Left forelimb (tissue), 1 donor: Measurements from ENCODE around the gene SCGB1D4.
A peak's percentile ranks its signal among the peaks of the same experiment; 100 is the strongest.
"Not testable (repeated sequence)": the region's sequence is repeated elsewhere in the genome, so short reads cannot be mapped to it uniquely, and the experiment has no call there.

ENCODE experiments used
- DNase-seq: peaks from one replicate; pipeline ENCODE4 v3.0.0-alpha.2; 2018; ENCODE audit warnings: low spot score

Gene SCGB1D4

GRCh38 chr11:62298975-62299374, at the start of gene SCGB1D4:
Gene SCGB1D4 (minus strand): TSS chr11:62299075. CDS start chr11:62299010, 65 bp downstream.
- DNase-seq, result no peak

GRCh38 chr11:62345861-62346260, 47.0 kb upstream of the SCGB1D4 start:
- DNase-seq, result no peak

- DNase-seq, result no peak
These were observed 45.3 kb upstream of the SCGB1D4 start for GRCh38 chr11:62344210-62344609.

- DNase-seq, result not testable (repeated sequence)
These were observed 44.8 kb upstream of the SCGB1D4 start for GRCh38 chr11:62343646-62344190.

- DNase-seq, result no peak
These were observed 42.7 kb upstream of the SCGB1D4 start for GRCh38 chr11:62341588-62341987.

- no peak for DNase-seq
These were observed 41.5 kb upstream of the SCGB1D4 start for GRCh38 chr11:62340269-62340901.

- DNase-seq, result no peak
These were observed 39.3 kb upstream of the SCGB1D4 start for GRCh38 chr11:62338218-62338617.

GRCh38 chr11:62337303-62338181, 38.7 kb upstream of the SCGB1D4 start, which contains the start of gene ASRGL1:
Gene ASRGL1 (plus strand): TSS chr11:62337448. CDS start chr11:62337978, 530 bp downstream.
- DNase-seq, result peak; percentile 81

- not testable (repeated sequence) for DNase-seq
These were observed 38.1 kb upstream of the SCGB1D4 start for GRCh38 chr11:62336949-62337302.

- DNase-seq, result no peak
These were observed 34.9 kb upstream of the SCGB1D4 start for GRCh38 chr11:62333768-62334167.

GRCh38 chr11:62331264-62331663, 32.4 kb upstream of the SCGB1D4 start:
- not testable (repeated sequence) for DNase-seq

- not testable (repeated sequence) for DNase-seq
These were observed 28.7 kb upstream of the SCGB1D4 start for GRCh38 chr11:62327541-62327940.

- not testable (repeated sequence) for DNase-seq
These were observed 27.8 kb upstream of the SCGB1D4 start for GRCh38 chr11:62326719-62327118.

- not testable (repeated sequence) for DNase-seq
These were observed 26.9 kb upstream of the SCGB1D4 start for GRCh38 chr11:62325781-62326180.

GRCh38 chr11:62324731-62325556, 26.1 kb upstream of the SCGB1D4 start:
- no peak for DNase-seq

GRCh38 chr11:62322524-62322923, 23.6 kb upstream of the SCGB1D4 start:
- DNase-seq, result no peak

- no peak for DNase-seq
These were observed 16.6 kb upstream of the SCGB1D4 start for GRCh38 chr11:62315431-62315830.

- DNase-seq, result no peak
These were observed 11.1 kb upstream of the SCGB1D4 start for GRCh38 chr11:62309991-62310390.

- DNase-seq, result no peak
These were observed 9.1 kb upstream of the SCGB1D4 start for GRCh38 chr11:62307950-62308349.

GRCh38 chr11:62306227-62306626, 7.4 kb upstream of the SCGB1D4 start:
- no peak for DNase-seq

- no peak for DNase-seq
These were observed 3.4 kb downstream of the SCGB1D4 start for GRCh38 chr11:62295504-62295903.

- no peak for DNase-seq
These were observed 18.4 kb downstream of the SCGB1D4 start for GRCh38 chr11:62280452-62280851.
